GM18520 (cell line): ENCODE measurements around the gene FAM124A.

ENCODE experiments used
- ATAC-seq: cut with Tn5 transposase; IDR thresholded peaks from one replicate; pipeline ENCODE4 v1.9.1; 2021; ENCODE audit not compliant: unreplicated experiment

The FAM124A gene

GRCh38 chr13:51218626-51219025 lies 3.6 kb upstream of the FAM124A start:
- no peak for ATAC-seq

GRCh38 chr13:51220706-51221105 lies 1.5 kb upstream of the FAM124A start:
- no peak for ATAC-seq

GRCh38 chr13:51221108-51221507 lies 1.1 kb upstream of the FAM124A start:
- ATAC-seq: no peak

- ATAC-seq: no peak
These were observed 543 bp upstream of the FAM124A start for GRCh38 chr13:51221674-51222036.

DNA sequence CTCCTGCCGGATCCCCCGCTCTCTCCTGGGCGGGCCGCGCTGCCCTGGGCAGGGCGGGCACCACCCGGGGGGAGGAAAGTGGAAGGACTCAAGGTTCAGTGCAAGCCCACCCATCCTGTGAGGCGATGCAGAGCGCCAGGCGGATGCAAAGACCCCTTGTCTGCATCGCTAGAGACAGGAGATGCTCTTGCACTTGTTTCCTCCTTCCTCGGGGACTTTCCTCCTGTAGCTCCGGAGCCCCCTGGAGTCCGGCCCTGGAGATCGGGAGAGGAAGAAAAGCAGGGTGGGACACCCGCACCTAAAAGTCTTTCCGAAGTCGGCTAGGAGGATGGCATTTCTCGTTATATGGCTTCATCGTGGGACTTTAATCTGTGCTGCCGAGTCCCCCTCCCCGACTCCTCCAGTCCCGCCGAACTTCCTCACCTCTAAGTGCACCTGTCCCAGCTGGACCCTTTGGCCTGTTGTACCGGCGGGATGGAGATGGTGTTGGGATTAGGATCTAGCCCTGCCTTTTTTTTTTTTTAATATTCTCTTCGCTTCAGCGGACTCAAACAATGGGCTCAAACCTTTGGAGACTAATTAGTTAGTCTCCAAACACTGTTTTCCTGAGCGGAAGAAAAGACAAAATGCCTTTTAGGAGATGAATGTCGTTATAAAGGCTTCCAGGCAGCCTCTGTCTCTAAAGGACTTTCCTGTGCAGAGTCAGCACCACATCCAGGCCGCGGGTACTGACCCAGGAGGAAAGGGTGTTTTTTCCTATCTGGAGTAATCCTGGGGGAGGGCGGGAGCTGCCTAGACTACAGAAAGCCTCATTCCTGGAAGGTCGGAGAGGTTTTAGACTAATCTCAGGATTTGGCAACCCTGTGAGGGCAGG lies 725 bp downstream of the FAM124A start:
- ATAC-seq: no peak

DNA sequence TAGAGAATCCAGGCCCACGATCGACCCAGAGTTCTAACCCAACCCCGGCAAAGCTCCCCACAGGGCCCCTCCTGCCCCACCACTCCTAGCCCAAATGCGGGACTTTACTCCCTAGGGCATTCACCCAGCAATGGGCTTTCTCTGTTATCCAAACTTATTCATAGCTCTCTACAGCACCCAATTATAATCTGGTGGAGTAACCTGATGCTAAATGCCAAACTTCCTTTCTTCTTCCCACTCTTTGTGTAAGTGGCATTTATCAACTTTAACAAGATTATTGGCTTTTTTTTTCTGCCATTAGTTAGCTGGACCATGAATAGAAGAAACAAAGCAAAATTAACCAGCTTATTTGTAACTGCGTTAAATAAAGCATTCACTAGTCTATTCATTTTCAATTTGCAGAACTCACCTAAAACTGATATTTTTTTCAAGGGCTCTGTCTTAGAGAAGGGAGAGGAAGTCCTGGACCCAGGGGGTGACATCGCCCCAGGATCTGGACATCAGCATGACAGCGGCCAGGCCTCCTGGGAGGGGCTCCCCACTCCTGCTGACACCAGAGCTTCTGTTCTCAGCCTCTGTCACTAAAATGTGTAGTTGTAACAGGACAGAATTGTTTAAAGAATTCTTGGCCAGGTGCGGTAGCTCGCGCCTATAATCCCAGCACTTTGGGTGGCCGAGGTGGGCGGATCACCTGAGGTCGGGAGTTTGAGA lies 1.5 kb downstream of the FAM124A start:
- ATAC-seq: no peak

GRCh38 chr13:51225029-51225428 lies 2.8 kb downstream of the FAM124A start:
- ATAC-seq: no peak

DNA sequence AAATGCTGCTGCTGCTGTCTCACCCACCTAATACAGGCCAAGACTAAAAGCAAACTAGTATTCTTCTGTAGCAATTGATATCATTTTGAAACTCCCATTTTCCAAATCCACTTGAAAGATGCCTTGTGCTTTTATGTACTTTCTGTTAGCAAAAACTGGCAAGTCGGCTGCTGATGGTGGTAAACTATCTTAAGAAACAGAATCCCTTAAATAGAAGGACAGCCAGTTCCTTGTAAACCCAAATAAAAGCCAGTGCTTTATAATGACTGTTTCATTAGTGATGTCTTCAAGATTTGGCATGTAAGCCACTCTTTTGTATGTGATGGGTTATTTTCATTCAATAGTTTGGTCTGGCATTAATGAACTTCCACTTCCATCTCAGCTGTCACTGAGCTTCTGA lies 5.2 kb downstream of the FAM124A start:
- no peak for ATAC-seq

GRCh38 chr13:51229101-51229719 lies 7.0 kb downstream of the FAM124A start:
- no peak for ATAC-seq

- ATAC-seq: no peak
These were observed 7.5 kb downstream of the FAM124A start for GRCh38 chr13:51229731-51230130.

- ATAC-seq: no peak
These were observed 8.4 kb downstream of the FAM124A start for GRCh38 chr13:51230477-51231105.

- no peak for ATAC-seq
These were observed 9.3 kb downstream of the FAM124A start for GRCh38 chr13:51231456-51231855.

- no peak for ATAC-seq
These were observed 10.1 kb downstream of the FAM124A start for GRCh38 chr13:51232328-51232727.

GRCh38 chr13:51233117-51233826 lies 11.1 kb downstream of the FAM124A start:
- no peak for ATAC-seq

DNA sequence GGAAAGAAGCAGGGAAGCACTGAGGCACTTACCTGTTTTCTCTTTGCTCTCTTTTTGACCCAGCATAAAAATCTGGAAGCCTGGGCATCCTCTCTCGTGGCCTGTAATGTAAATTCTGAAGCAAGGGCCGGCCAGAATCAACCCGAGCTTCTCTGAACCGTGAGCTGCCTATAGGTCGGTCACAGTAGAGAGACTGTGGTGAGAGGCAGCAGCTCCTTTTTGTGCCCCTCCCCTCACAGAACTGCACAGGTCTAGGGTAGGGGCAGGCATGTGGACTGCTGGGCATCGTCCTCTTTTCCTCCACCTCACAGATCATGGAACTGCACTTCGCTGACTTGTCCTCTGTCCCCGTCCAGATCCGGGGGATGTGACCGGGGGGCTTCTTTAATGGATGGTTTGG lies 12.5 kb downstream of the FAM124A start:
- no peak for ATAC-seq

DNA sequence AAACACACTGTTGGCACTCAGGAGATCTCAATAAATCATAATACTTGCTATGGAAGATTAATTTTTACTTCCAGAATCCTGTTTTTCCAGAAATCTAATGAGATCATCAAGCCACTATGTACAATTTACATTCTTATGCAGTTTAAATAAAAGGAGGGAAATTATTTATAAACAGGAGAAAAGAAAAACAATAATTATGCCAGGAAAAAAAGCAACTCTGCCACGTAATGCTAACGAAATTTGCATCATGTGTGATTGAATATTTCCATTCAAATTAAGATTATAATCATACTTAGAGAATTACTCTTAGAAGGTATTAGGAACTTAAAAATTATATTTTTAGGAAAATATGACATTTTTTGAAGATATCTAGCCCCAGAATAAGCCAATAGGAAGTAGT lies 13.0 kb downstream of the FAM124A start:
- no peak for ATAC-seq

DNA sequence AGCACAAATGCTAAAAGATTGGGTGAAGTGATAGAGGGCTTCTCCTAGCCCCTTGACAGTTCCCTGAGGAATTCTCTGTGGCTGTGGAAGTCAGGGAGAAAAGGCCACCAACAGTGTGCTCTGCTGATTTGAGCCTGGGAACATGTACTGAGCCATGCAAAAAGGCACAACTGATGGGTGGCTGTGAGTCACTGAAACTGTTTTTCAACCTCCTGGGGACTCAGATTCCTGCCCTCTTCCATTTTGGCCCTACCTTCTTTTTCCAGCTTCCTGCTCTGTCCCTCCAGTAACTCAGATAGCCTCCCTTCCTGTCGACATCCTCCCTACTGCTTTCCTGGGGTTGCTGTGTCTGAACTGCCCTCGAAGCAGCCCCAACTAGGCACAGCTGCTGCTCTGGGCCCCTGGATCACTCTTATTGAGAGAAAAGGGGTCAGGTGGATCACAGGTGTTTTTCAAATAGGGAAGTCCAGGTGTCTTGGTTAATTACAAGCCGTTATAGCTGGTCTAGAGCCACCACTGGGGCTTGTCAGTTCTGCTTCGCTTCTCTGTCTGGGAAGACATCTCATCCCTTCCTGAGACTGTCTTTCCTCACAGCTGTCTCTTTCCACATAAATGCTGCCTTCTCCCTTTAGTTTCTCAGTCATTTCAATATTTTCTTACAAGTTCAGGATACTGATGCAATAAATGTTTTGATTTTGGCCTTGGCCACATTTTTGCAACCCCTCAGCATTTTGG lies 13.7 kb downstream of the FAM124A start:
- no peak for ATAC-seq

- no peak for ATAC-seq
These were observed 14.2 kb downstream of the FAM124A start for GRCh38 chr13:51236491-51236792.

GRCh38 chr13:51237386-51237785 lies 15.2 kb downstream of the FAM124A start:
- ATAC-seq: no peak

- no peak for ATAC-seq
These were observed 15.7 kb downstream of the FAM124A start for GRCh38 chr13:51237887-51238286.
